Activated CD4-positive, CD25-positive, alpha-beta regulatory T cell treated with anti-CD3 and anti-CD28 coated beads, Interleukin-2, amount 50 U/mL, for 72 hours (primary cell): ENCODE results near the gene MYL1.

Source experiments
- DNase-seq: peaks from one replicate; pipeline ENCODE4 v3.0.0; 2021

MYL1 gene

GRCh38 chr2:210264282-210264681, 50.7 kb downstream of the MYL1 start:
- no peak for DNase-seq

DNA sequence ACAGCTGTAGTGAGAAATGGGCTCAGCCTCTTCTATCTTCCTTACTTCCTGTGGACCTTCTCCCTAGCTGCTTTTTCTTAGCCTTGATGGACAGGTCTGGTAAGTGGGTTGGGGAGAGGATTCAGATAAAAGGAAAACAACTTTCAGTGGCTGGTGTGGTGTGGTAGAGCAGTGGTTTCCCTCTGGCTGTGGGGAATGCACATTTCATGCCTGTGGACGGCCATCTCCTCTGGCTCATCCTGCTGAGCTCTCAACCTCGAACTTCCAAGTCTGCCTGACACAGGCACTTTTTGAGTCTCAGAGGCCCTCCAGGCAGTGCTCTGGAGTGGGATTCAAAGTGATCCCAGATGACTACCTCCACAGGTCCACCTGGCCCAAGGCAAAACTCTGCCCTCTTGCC, 51.1 kb downstream of the MYL1 start:
- DNase-seq: no peak

DNA sequence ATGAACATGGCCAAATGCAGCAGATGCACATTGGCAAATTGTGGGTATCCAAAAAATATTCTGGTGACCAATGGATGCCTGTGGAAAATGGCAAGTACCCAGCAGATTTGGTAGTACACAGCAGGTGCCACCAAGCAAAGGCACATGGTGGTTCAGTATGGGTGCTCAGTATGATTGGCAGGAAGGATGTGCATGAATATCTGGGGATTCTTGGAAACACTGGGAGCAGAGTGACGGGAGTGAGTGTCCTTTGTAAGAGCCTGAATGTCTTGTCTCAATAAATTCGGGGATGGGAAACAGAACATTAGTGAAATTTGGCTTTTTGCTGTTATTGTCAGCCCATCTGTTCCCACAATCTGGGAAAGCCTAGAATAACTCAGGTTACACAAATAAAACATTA, 52.9 kb downstream of the MYL1 start:
- DNase-seq: no peak

GRCh38 chr2:210259687-210260086, 55.3 kb downstream of the MYL1 start:
- DNase-seq: no peak

DNA sequence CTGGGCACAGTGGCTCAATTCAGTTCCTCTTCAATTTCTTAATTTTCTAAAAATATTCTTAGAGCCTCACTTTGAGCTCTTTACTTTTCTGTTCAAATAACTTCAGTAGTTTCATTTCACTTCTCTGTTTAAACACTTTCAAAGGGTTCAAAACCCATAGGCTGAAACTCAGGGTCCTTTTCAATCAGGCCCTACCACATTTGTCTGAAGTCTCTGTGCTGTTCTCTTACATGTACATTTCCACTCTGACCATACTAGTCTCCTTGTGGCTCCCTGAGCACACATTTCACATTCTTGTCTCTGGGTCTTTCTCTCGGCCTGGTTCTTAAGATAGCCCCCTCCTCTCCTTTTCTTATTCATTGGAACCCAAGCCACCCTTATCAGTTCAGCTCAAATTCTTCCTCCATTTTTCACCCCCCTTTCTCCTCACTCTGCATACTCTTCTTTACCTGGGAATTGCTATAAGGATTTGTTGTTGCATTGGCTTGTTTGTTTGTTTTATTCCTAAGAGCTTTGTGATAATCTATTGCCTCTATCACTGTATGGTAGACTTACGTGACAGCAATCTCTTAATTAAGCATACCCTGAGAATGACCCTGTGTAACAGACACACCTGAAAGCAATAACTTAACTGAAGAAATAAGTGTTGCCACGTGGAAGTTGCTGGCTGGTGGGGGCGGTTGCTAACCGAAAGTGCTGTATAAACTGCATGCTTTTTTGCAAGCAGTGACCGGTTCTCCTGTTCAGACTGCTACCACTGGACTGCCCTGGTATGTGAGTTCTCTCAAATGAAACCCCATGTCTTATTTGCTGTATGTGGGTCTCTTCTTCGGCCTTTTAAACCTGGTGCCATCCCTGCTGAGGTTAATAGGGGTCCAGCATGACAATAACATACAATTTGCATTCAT, 62.0 kb downstream of the MYL1 start:
- no peak for DNase-seq

DNA sequence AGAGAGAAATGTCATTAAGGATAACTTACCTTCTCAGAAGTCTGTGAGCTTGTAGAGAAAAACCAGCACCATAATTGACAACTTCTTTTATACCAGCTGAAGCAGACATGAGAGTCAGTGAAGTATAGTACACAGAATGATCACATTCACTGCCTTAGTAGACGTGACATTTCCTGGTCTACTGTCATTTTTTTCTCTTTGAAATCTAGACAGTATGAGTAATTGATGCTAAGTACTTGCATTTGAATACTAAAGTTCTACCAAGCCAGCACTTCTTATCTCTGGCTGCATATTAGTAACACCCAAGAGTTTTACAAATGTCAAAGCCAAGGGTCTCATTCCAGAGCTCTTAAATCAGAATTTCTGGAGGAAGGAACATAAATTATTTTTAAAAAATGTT, 64.4 kb downstream of the MYL1 start:
- no peak for DNase-seq
